ENCODE measurements around the gene GAS7.

GRCh38 chr17:10081571-10082169, 116.7 kb downstream of the GAS7 start:
- TF ChIP-seq CTCF (conservative IDR thresholded peaks at IDR 0.05 in 1 of 2, IDR thresholded peaks at IDR 0.05 in 1 of 2; ENCODE audit: extremely low read depth in 1 of 2, insufficient read depth in 1 of 2, low read depth in 1 of 2, low read length in 2 of 2) (no peak), EZH2 (IDR thresholded peaks at IDR 0.05; ENCODE audit: borderline replicate concordance, low read length) (no peak)
